Upper lobe of left lung (tissue), 4 donors: ENCODE data around the gene NAALADL1.

Experiments
- EP300 ChIP-seq, 4 donors: sonication (generic); formaldehyde crosslinking; IDR thresholded peaks; one replicate each; pipeline ENCODE4 v1.5.1; 2017; ENCODE audit warnings: antibody characterized with exemption in 4 of 4, control low read depth in 2 of 4
- POLR2A ChIP-seq, 4 donors: fragments of 450-650 bp; IDR thresholded peaks; one replicate each; pipeline ENCODE4 v1.5.1; 2016 to 2017; ENCODE audit warnings: antibody characterized with exemption in 4 of 4, mild to moderate bottlenecking in 2 of 4
- POLR2AphosphoS5 ChIP-seq, 2 donors: sonication (generic); formaldehyde crosslinking; IDR thresholded peaks; one replicate each; pipeline ENCODE4 v1.5.1; 2017; ENCODE audit warnings: antibody characterized with exemption in 2 of 2
- TF ChIP-seq, protein P1 (sequence below), 6 experiments: fragments of 450-650 bp in 4 of 6; fragments of 200-600 bp in 2 of 6; sonication (generic) in 2 of 6; IDR thresholded peaks; one replicate each; pipeline ENCODE4 v1.5.1; 2016 to 2019; ENCODE audit warnings: antibody characterized with exemption in 6 of 6

DNA sequence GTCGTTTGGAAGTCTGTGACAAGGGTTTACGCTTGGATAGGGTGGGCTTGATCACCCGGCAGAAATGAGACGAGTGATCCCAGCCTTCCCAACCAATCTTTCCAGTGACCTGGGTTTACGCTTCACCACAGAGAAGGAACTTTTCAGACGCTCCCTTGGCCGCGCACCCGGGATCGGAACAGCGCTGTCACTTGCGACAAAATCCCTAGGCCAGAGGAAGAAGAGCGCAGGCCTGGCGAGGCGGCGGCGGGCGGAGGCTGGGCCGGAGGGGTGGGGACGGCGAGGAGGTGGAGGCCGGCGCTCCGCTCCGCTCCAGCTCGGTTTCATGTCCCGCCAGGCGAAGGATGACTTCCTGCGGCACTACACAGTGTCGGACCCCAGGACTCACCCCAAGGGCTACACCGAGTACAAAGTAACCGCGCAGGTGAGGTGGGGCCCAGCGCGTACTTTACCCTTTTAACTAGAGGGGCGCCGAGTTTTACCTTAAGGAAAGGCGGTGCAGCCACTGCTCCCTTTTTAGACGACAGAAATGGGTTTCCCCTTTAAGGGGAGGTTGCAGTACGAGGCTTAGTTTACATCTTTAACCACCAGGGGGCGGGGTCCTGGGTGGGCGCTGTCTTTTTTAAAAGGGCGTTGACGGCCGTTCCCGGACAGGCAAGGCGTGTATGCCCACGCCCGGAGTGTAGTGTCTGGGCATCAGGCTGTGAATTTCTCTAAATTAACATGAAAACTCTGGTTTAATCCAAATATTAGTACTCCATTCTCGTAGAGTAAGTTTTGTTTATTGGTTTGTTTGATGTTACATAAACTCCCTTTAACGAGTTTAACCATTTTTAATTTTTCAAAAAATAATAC, 30.9 kb downstream of the NAALADL1 start, which contains the start of gene SNX15:
- TF ChIP-seq, protein P1, sequence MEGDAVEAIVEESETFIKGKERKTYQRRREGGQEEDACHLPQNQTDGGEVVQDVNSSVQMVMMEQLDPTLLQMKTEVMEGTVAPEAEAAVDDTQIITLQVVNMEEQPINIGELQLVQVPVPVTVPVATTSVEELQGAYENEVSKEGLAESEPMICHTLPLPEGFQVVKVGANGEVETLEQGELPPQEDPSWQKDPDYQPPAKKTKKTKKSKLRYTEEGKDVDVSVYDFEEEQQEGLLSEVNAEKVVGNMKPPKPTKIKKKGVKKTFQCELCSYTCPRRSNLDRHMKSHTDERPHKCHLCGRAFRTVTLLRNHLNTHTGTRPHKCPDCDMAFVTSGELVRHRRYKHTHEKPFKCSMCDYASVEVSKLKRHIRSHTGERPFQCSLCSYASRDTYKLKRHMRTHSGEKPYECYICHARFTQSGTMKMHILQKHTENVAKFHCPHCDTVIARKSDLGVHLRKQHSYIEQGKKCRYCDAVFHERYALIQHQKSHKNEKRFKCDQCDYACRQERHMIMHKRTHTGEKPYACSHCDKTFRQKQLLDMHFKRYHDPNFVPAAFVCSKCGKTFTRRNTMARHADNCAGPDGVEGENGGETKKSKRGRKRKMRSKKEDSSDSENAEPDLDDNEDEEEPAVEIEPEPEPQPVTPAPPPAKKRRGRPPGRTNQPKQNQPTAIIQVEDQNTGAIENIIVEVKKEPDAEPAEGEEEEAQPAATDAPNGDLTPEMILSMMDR (IDR thresholded peaks at IDR 0.05): peak; percentile 56 to 77 (median 68)
- TF ChIP-seq POLR2AphosphoS5 (IDR thresholded peaks at IDR 0.05) (peak; percentile 57 to 83), POLR2A (IDR thresholded peaks at IDR 0.05) (peak in 2 of 4 donors; percentile 74 to 88), EP300 (IDR thresholded peaks at IDR 0.05) (peak in 1 of 4 donors; percentile 42)
